ENCODE data around the gene ARHGEF19. TPM values are rescaled to one million over a fixed set of nuclear protein-coding genes. Genes with fewer than 3 reads are reported as not detected.

Gene ARHGEF19
- total RNA-seq, 3 donors from 2014 or later (not counting 1 experiment from before 2014, with no cell fraction given): 14.6 to 18.9 (median 15.8) TPM

GRCh38 chr1:16233431-16233830 is 21.0 kb upstream of the ARHGEF19 start:
- H3K4me1 ChIP-seq (ENCODE audit: control insufficient read depth, insufficient read depth, low read length): peaks cover 26% of the 10 kb centered on the region
- no peak overlapping the region for H3K27ac ChIP-seq (ENCODE audit: low read length)
- ATAC-seq: no peak
- Mint-ChIP-seq H3K4me3 (no peak overlapping the region), H3K9me3 (no peaks in the 10 kb centered on the region), H3K27me3 (ENCODE audit: low read depth in 2 of 2) (peaks cover 3 to 6% of the 10 kb centered on the region in 2 donors), H3K4me1 (peaks cover 15 to 28% of the 10 kb centered on the region in 2 donors), H3K36me3 (no peaks in the 10 kb centered on the region), H3K27ac (no peak overlapping the region)
- no peaks in the 10 kb centered on the region for H3K27me3 ChIP-seq (ENCODE audit: control insufficient read depth, insufficient read depth, low read length)
- no peaks in the 10 kb centered on the region for H3K9me3 ChIP-seq (ENCODE audit: control insufficient read depth, insufficient read depth, low read length)
- no peak overlapping the region for H3K4me3 ChIP-seq (ENCODE audit: low read length)
- intact Hi-C loops (cut with micrococcal nuclease): no loop called here
- DNase-seq: no peak
- WGBS (ENCODE audit: insufficient coverage): 94% methylated on average over 8 of the region's 8 CpGs
- TF ChIP-seq CTCF (IDR thresholded peaks at IDR 0.05): no peak
- H3K36me3 ChIP-seq (ENCODE audit: control insufficient read depth, insufficient read depth, low read length): no peaks in the 10 kb centered on the region

- Mint-ChIP-seq H3K4me1 (peaks cover 16 to 32% of the 10 kb centered on the region in 2 donors), H3K27me3 (ENCODE audit: low read depth in 2 of 2) (peaks cover 12 to 14% of the 10 kb centered on the region in 2 donors), H3K9me3 (no peaks in the 10 kb centered on the region), H3K4me3 (no peak overlapping the region), H3K27ac (no peak overlapping the region), H3K36me3 (no peaks in the 10 kb centered on the region)
- peaks cover 26% of the 10 kb centered on the region for H3K4me1 ChIP-seq (ENCODE audit: control insufficient read depth, insufficient read depth, low read length)
- H3K36me3 ChIP-seq (ENCODE audit: control insufficient read depth, insufficient read depth, low read length): no peaks in the 10 kb centered on the region
- H3K4me3 ChIP-seq (ENCODE audit: low read length): no peak overlapping the region
- H3K9me3 ChIP-seq (ENCODE audit: control insufficient read depth, insufficient read depth, low read length): no peaks in the 10 kb centered on the region
- intact Hi-C loops (cut with micrococcal nuclease): no loop called here
- H3K27me3 ChIP-seq (ENCODE audit: control insufficient read depth, insufficient read depth, low read length): peaks cover 8% of the 10 kb centered on the region
- no peak overlapping the region for H3K27ac ChIP-seq (ENCODE audit: low read length)
- WGBS (ENCODE audit: insufficient coverage): 98% methylated on average over 5 of the region's 5 CpGs
- DNase-seq (no peak), ATAC-seq (no peak)
- no peak for TF ChIP-seq CTCF (IDR thresholded peaks at IDR 0.05)
These were observed 19.9 kb upstream of the ARHGEF19 start for GRCh38 chr1:16232316-16232710.

GRCh38 chr1:16231331-16232315 is 19.2 kb upstream of the ARHGEF19 start:
- Histone ChIP-seq H3K27ac (ENCODE audit: low read length) (no peak overlapping the region), H3K4me3 (ENCODE audit: low read length) (no peak overlapping the region), H3K27me3 (ENCODE audit: control insufficient read depth, insufficient read depth, low read length) (peaks cover 13% of the 10 kb centered on the region), H3K4me1 (ENCODE audit: control insufficient read depth, insufficient read depth, low read length) (peaks cover 25% of the 10 kb centered on the region), H3K36me3 (ENCODE audit: control insufficient read depth, insufficient read depth, low read length) (no peaks in the 10 kb centered on the region), H3K9me3 (ENCODE audit: control insufficient read depth, insufficient read depth, low read length) (no peaks in the 10 kb centered on the region)
- no peak overlapping the region for H3K27ac Mint-ChIP-seq
- intact Hi-C loops (cut with micrococcal nuclease): no loop called here
- no peak for TF ChIP-seq CTCF (IDR thresholded peaks at IDR 0.05)
- 96% methylated on average over 35 of the region's 35 CpGs for WGBS (ENCODE audit: insufficient coverage)
- H3K27me3 Mint-ChIP-seq (ENCODE audit: low read depth in 2 of 2): peaks cover 12 to 16% of the 10 kb centered on the region in 2 donors
- DNase-seq (no peak), ATAC-seq (no peak)
- H3K4me3 Mint-ChIP-seq: no peak overlapping the region
- H3K36me3 Mint-ChIP-seq: no peaks in the 10 kb centered on the region
- H3K4me1 Mint-ChIP-seq: peaks cover 13 to 25% of the 10 kb centered on the region in 2 donors
- no peaks in the 10 kb centered on the region for H3K9me3 Mint-ChIP-seq

Data from natural killer cell (primary cell).